Measurements from ENCODE around the gene CNNM2.

GRCh38 chr10:102919246-102919959 lies 1.3 kb downstream of the CNNM2 start:
- TF ChIP-seq CTCF (IDR thresholded peaks at IDR 0.05), result no peak
- no peak for TF ChIP-seq EZH2 (IDR thresholded peaks at IDR 0.05; ENCODE audit: borderline replicate concordance, insufficient read depth, low read depth, low read length, poor library complexity, severe bottlenecking)
